ENCODE measurements around the gene ERC2. TPM values are rescaled to one million over a fixed set of nuclear protein-coding genes. Genes with fewer than 3 reads are reported as not detected.

The ERC2 gene
- total RNA-seq, 1 experiment from 2014 or later: 0.90 TPM

- Histone ChIP-seq H3K27me3 (replicated peaks; ENCODE audit: insufficient read depth, low read depth, low read length, poor library complexity) (peaks cover 9% of the 10 kb centered on the region), H3K27ac (ENCODE audit: low read depth, low read length, poor library complexity, severe bottlenecking) (no peak overlapping the region), H3K36me3 (ENCODE audit: insufficient read depth, low read length, poor library complexity, severe bottlenecking) (no peaks in the 10 kb centered on the region), H3K4me3 (ENCODE audit: low read depth, low read length, poor library complexity, severe bottlenecking) (no peak overlapping the region), H3K9me3 (ENCODE audit: low read depth, low read length, poor library complexity, severe bottlenecking) (no peaks in the 10 kb centered on the region), H3K4me1 (ENCODE audit: insufficient read depth, low read length, poor library complexity, severe bottlenecking) (no peaks in the 10 kb centered on the region)
- BruUV-seq (replicated peaks): no TSS peak
- intact Hi-C loops (cut with micrococcal nuclease; ENCODE audit: unreplicated experiment): no loop called here
- TF ChIP-seq EZH2 (IDR thresholded peaks at IDR 0.05; ENCODE audit: borderline replicate concordance, low read depth, low read length, poor library complexity, severe bottlenecking) (no peak), CTCF (conservative IDR thresholded peaks at IDR 0.05; ENCODE audit: low read depth, low read length) (no peak)
- ChIA-PET POLR2A (ENCODE audit: low non-redundant PET) (interaction anchor here (0.6 kb wide), 1 partner anchor 34 kb away, joined by 3 read pairs; no protein-coding TSS in a partner anchor), CTCF (no interaction called here)
- DNase-seq (ENCODE audit: low spot score): no peak
These were observed 9.2 kb downstream of the ERC2 start for GRCh38 chr3:56459104-56459496.

- Histone ChIP-seq H3K36me3 (ENCODE audit: insufficient read depth, low read length, poor library complexity, severe bottlenecking) (no peaks in the 10 kb centered on the region), H3K27me3 (replicated peaks; ENCODE audit: insufficient read depth, low read depth, low read length, poor library complexity) (peaks cover 6% of the 10 kb centered on the region), H3K4me3 (ENCODE audit: low read depth, low read length, poor library complexity, severe bottlenecking) (no peak overlapping the region), H3K27ac (ENCODE audit: low read depth, low read length, poor library complexity, severe bottlenecking) (no peak overlapping the region), H3K9me3 (ENCODE audit: low read depth, low read length, poor library complexity, severe bottlenecking) (no peaks in the 10 kb centered on the region), H3K4me1 (ENCODE audit: insufficient read depth, low read length, poor library complexity, severe bottlenecking) (no peaks in the 10 kb centered on the region)
- no TSS peak for BruUV-seq (replicated peaks)
- no peak for DNase-seq (ENCODE audit: low spot score)
- ChIA-PET CTCF (no interaction called here), POLR2A (ENCODE audit: low non-redundant PET) (no interaction called here)
- intact Hi-C loops (cut with micrococcal nuclease; ENCODE audit: unreplicated experiment): no loop called here
- no peak for TF ChIP-seq EZH2 (IDR thresholded peaks at IDR 0.05; ENCODE audit: borderline replicate concordance, low read depth, low read length, poor library complexity, severe bottlenecking)
- no peak for TF ChIP-seq CTCF (conservative IDR thresholded peaks at IDR 0.05; ENCODE audit: low read depth, low read length)
These were observed 9.7 kb downstream of the ERC2 start for GRCh38 chr3:56458496-56459103.

- H3K27me3 ChIP-seq (replicated peaks; ENCODE audit: insufficient read depth, low read depth, low read length, poor library complexity): peaks cover 6% of the 10 kb centered on the region
- DNase-seq (ENCODE audit: low spot score): no peak
- CTCF ChIA-PET: no interaction called here
- no peak overlapping the region for H3K27ac ChIP-seq (ENCODE audit: low read depth, low read length, poor library complexity, severe bottlenecking)
- POLR2A ChIA-PET (ENCODE audit: low non-redundant PET): no interaction called here
- no peaks in the 10 kb centered on the region for H3K4me1 ChIP-seq (ENCODE audit: insufficient read depth, low read length, poor library complexity, severe bottlenecking)
- intact Hi-C loops (cut with micrococcal nuclease; ENCODE audit: unreplicated experiment): no loop called here
- TF ChIP-seq EZH2 (IDR thresholded peaks at IDR 0.05; ENCODE audit: borderline replicate concordance, low read depth, low read length, poor library complexity, severe bottlenecking) (no peak), CTCF (conservative IDR thresholded peaks at IDR 0.05; ENCODE audit: low read depth, low read length) (no peak)
- no peaks in the 10 kb centered on the region for H3K36me3 ChIP-seq (ENCODE audit: insufficient read depth, low read length, poor library complexity, severe bottlenecking)
- H3K4me3 ChIP-seq (ENCODE audit: low read depth, low read length, poor library complexity, severe bottlenecking): no peak overlapping the region
- no TSS peak for BruUV-seq (replicated peaks)
- no peaks in the 10 kb centered on the region for H3K9me3 ChIP-seq (ENCODE audit: low read depth, low read length, poor library complexity, severe bottlenecking)
These were observed 12.2 kb downstream of the ERC2 start for GRCh38 chr3:56456117-56456516.

All from A673 (cell line).